Measurements from ENCODE around the gene PCNX3. TPM values are rescaled to one million over a fixed set of nuclear protein-coding genes. Genes with fewer than 3 reads are reported as not detected.

PCNX3 gene
- total RNA-seq, 2 donors from 2014 or later, result 21.8 to 56.7 TPM

GRCh38 chr11:65685981-65686380 lies 70.4 kb downstream of the PCNX3 start:
- Histone ChIP-seq H3K9me3 (no peaks in the 10 kb centered on the region), H3K4me1 (no peaks in the 10 kb centered on the region), H3K27ac (no peak overlapping the region), H3K27me3 (no peaks in the 10 kb centered on the region), H3K36me3 (replicated peaks in 1 of 2; ENCODE audit: insufficient read depth in 1 of 2, low read depth in 2 of 2) (no peaks in the 10 kb centered on the region), H3K4me3 (no peak overlapping the region)
- DNase-seq (no peak), ATAC-seq (no peak)
- 72 to 73% methylated on average over 8 of the region's 8 CpGs for WGBS, 2 donors
- intact Hi-C loops (cut with DNase I), result no loop called here
- no peak for TF ChIP-seq POLR2A (IDR thresholded peaks at IDR 0.05)
- TF ChIP-seq, protein P1, sequence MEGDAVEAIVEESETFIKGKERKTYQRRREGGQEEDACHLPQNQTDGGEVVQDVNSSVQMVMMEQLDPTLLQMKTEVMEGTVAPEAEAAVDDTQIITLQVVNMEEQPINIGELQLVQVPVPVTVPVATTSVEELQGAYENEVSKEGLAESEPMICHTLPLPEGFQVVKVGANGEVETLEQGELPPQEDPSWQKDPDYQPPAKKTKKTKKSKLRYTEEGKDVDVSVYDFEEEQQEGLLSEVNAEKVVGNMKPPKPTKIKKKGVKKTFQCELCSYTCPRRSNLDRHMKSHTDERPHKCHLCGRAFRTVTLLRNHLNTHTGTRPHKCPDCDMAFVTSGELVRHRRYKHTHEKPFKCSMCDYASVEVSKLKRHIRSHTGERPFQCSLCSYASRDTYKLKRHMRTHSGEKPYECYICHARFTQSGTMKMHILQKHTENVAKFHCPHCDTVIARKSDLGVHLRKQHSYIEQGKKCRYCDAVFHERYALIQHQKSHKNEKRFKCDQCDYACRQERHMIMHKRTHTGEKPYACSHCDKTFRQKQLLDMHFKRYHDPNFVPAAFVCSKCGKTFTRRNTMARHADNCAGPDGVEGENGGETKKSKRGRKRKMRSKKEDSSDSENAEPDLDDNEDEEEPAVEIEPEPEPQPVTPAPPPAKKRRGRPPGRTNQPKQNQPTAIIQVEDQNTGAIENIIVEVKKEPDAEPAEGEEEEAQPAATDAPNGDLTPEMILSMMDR (IDR thresholded peaks at IDR 0.05), result no peak

Small RNA genes lying within 50 kb of the gene (microRNA-seq; reads per million reads assigned to microRNA genes)
- gene MIR4489 (ENCODE audit: borderline number of aligned reads in 2 of 2, borderline replicate concordance in 2 of 2) (0 reads per million in 2 donors), gene MIR4690 (ENCODE audit: borderline number of aligned reads in 2 of 2, borderline replicate concordance in 2 of 2) (0 reads per million in 2 donors)

Small RNA genes lying within 50 kb of the gene (small RNA-seq; reads per million reads assigned to genes)
- gene MIR4489 (not detected), gene MIR4690 (not detected)

Other genes starting within 250 kb of the PCNX3 start
- 10 to 100 TPM; 52.4 to 67.2 TPM for gene SLC25A45, start 233.1 kb upstream of the PCNX3 start, total RNA-seq
- gene FRMD8, start 229.1 kb upstream of the PCNX3 start, total RNA-seq, result 10 to 100 TPM; 20.0 to 46.8 TPM
- gene NEAT1, start 193.0 kb upstream of the PCNX3 start, total RNA-seq, result 100 to 1,000 TPM; 376 to 539 TPM
- gene MALAT1, start 116.7 kb upstream of the PCNX3 start, total RNA-seq, result over 10,000 TPM; 10,129 to 14,092 TPM
- 10 to 100 TPM; 55.0 to 62.3 TPM for gene SCYL1, start 90.7 kb upstream of the PCNX3 start, total RNA-seq
- 100 to 1,000 TPM; 131 to 330 TPM for gene LTBP3, start 57.4 kb upstream of the PCNX3 start, total RNA-seq
- 10 to 100 TPM; 39.2 to 66.9 TPM for gene ZNRD2, start 45.3 kb upstream of the PCNX3 start, total RNA-seq
- 100 to 1,000 TPM in 1 of 2 donors, 10 to 100 TPM in 1; 44.8 to 116 TPM for gene FAM89B, start 43.2 kb upstream of the PCNX3 start, total RNA-seq
- 10 to 100 TPM; 35.0 to 76.1 TPM for gene EHBP1L1, start 39.7 kb upstream of the PCNX3 start, total RNA-seq
- gene KCNK7, start 20.0 kb upstream of the PCNX3 start, total RNA-seq, result 1 to 10 TPM in 1 of 2 donors, under 1 TPM in 1; 0.66 to 1.0 TPM
- 10 to 100 TPM; 31.6 to 94.9 TPM for gene MAP3K11, start 1.6 kb upstream of the PCNX3 start, total RNA-seq
- gene SIPA1, start 22.3 kb downstream of the PCNX3 start, total RNA-seq, result 10 to 100 TPM; 23.6 to 29.3 TPM
- 10 to 100 TPM; 27.5 to 45.8 TPM for gene RELA, start 47.1 kb downstream of the PCNX3 start, total RNA-seq
- gene KAT5, start 96.5 kb downstream of the PCNX3 start, total RNA-seq, result 10 to 100 TPM; 38.9 to 45.5 TPM
- gene RNASEH2C, start 105.0 kb downstream of the PCNX3 start, total RNA-seq, result 100 to 1,000 TPM in 1 of 2 donors, 10 to 100 TPM in 1; 45.4 to 112 TPM
- 10 to 100 TPM; 18.2 to 33.9 TPM for gene AP5B1, start 165.2 kb downstream of the PCNX3 start, total RNA-seq
- gene OVOL1, start 171.3 kb downstream of the PCNX3 start, total RNA-seq, result 1 to 10 TPM in 1 of 2 donors, under 1 TPM in 1; 0.78 to 1.3 TPM
- gene SNX32, start 218.2 kb downstream of the PCNX3 start, total RNA-seq, result under 1 TPM in 1 of 2 donors, not detected in 1; 0.26 TPM
- 100 to 1,000 TPM; 190 to 412 TPM for gene CFL1, start 242.4 kb downstream of the PCNX3 start, total RNA-seq
- 10 to 100 TPM; 38.2 to 40.5 TPM for gene MUS81, start 244.7 kb downstream of the PCNX3 start, total RNA-seq

All from body of pancreas (tissue), 4 donors.